ENCODE results near the gene PRDM16. TPM values are rescaled to one million over a fixed set of nuclear protein-coding genes. Genes with fewer than 3 reads are reported as not detected.

PRDM16 gene
- total RNA-seq, 1 experiment from 2014 or later: not detected

- intact Hi-C loops (cut with micrococcal nuclease): loop anchor here (2.0 to 5.0 kb wide), 3 partner anchors 875 to 1227 kb away; no protein-coding TSS in a partner anchor
- ChIA-PET POLR2A (interaction anchor here (0.8 kb wide), 1 partner anchor 1228 kb away, joined by 4 read pairs; no protein-coding TSS in a partner anchor), CTCF (interaction anchor here (0.6 to 1.8 kb wide), 26 partner anchors 15 to 1247 kb away, joined by 3 to 11 read pairs (median 3); partner anchors contain the start of genes FAAP20 and TNFRSF14)
- no TSS peak for BruUV-seq (replicated peaks)
- Mint-ChIP-seq H3K27ac (ENCODE audit: low read depth, unreplicated experiment) (no peak overlapping the region), H3K27me3 (ENCODE audit: insufficient read depth, unreplicated experiment) (peaks cover 32% of the 10 kb centered on the region), H3K4me3 (ENCODE audit: unreplicated experiment) (no peak overlapping the region), H3K9me3 (ENCODE audit: unreplicated experiment) (no peaks in the 10 kb centered on the region), H3K36me3 (ENCODE audit: insufficient read depth, unreplicated experiment) (no peaks in the 10 kb centered on the region), H3K4me1 (ENCODE audit: insufficient read depth, unreplicated experiment) (no peaks in the 10 kb centered on the region)
- no peak for DNase-seq (ENCODE audit: unreplicated experiment)
- TF ChIP-seq CTCF (IDR thresholded peaks at IDR 0.05; ENCODE audit: unreplicated experiment): no peak
Measured at GRCh38 chr1:3423896-3424611, 355.1 kb downstream of the PRDM16 start.

- intact Hi-C loops (cut with micrococcal nuclease): loop anchor here (2.0 kb wide), 2 partner anchors 877 to 1011 kb away; no protein-coding TSS in a partner anchor
- TF ChIP-seq CTCF (IDR thresholded peaks at IDR 0.05; ENCODE audit: unreplicated experiment): no peak
Measured at GRCh38 chr1:3425486-3426215, 356.6 kb downstream of the PRDM16 start.

GRCh38 chr1:3426956-3427535 lies 358.0 kb downstream of the PRDM16 start:
- CTCF ChIA-PET: interaction anchor here (0.7 to 0.8 kb wide), 3 partner anchors 139 to 1076 kb away, joined by 3 read pairs; no protein-coding TSS in a partner anchor
- no peak for TF ChIP-seq CTCF (IDR thresholded peaks at IDR 0.05; ENCODE audit: unreplicated experiment)
- no peak overlapping the region for H3K27ac Mint-ChIP-seq (ENCODE audit: low read depth, unreplicated experiment)
- peaks cover 8% of the 10 kb centered on the region for H3K27me3 Mint-ChIP-seq (ENCODE audit: insufficient read depth, unreplicated experiment)
- no peak for DNase-seq (ENCODE audit: unreplicated experiment)
- no peak overlapping the region for H3K4me3 Mint-ChIP-seq (ENCODE audit: unreplicated experiment)
- no peaks in the 10 kb centered on the region for H3K4me1 Mint-ChIP-seq (ENCODE audit: insufficient read depth, unreplicated experiment)
- no peaks in the 10 kb centered on the region for H3K36me3 Mint-ChIP-seq (ENCODE audit: insufficient read depth, unreplicated experiment)
- H3K9me3 Mint-ChIP-seq (ENCODE audit: unreplicated experiment): no peaks in the 10 kb centered on the region
- POLR2A ChIA-PET: no interaction called here
- intact Hi-C loops (cut with micrococcal nuclease): no loop called here
- no TSS peak for BruUV-seq (replicated peaks)

More at GRCh38 chr1:3425486-3426215, 356.6 kb downstream of the PRDM16 start:
- Mint-ChIP-seq H3K4me1 (ENCODE audit: insufficient read depth, unreplicated experiment) (no peaks in the 10 kb centered on the region), H3K9me3 (ENCODE audit: unreplicated experiment) (no peaks in the 10 kb centered on the region), H3K27ac (ENCODE audit: low read depth, unreplicated experiment) (no peak overlapping the region), H3K27me3 (ENCODE audit: insufficient read depth, unreplicated experiment) (peaks cover 20% of the 10 kb centered on the region), H3K4me3 (ENCODE audit: unreplicated experiment) (no peak overlapping the region), H3K36me3 (ENCODE audit: insufficient read depth, unreplicated experiment) (no peaks in the 10 kb centered on the region)
- CTCF ChIA-PET: interaction anchor here (0.6 to 1.5 kb wide), 11 partner anchors 16 to 1222 kb away, joined by 3 to 11 read pairs (median 3); no protein-coding TSS in a partner anchor
- POLR2A ChIA-PET: no interaction called here
- no peak for DNase-seq (ENCODE audit: unreplicated experiment)
- no TSS peak for BruUV-seq (replicated peaks)

All from MCF 10A (cell line).